ENCODE results near the gene CNTNAP5.

CNTNAP5 gene

DNA sequence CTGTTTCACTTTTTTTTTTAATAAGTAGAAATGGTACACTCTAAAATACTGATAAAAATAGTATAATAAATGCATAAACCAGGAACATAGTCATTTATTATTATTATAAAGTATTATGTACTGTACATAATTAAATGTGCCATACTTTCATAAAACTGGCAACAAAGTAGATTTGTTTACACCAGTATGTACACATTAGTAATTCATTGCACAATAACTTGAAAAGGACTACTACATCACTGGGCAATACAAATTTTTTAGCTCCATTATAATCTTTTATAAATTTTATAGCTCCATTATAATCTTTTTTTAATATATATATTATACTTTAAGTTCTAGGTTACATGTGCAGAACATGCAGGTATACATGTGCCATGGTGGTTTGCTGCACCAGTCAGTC is 636.5 kb downstream of the CNTNAP5 start:
- ChIA-PET POLR2A (no interaction called here), CTCF (no interaction called here)
- no peak for DNase-seq (ENCODE audit: extremely low spot score)
- TF ChIP-seq ELF4 (IDR thresholded peaks at IDR 0.05), result no peak
- TF ChIP-seq TARDBP (IDR thresholded peaks at IDR 0.05), result no peak
- no peak for TF ChIP-seq BHLHE40 (IDR thresholded peaks at IDR 0.05; ENCODE audit: borderline replicate concordance)
- TF ChIP-seq L3MBTL2 (conservative IDR thresholded peaks at IDR 0.05), result no peak
- TF ChIP-seq CTBP1 (IDR thresholded peaks at IDR 0.05; ENCODE audit: borderline replicate concordance), result no peak
- no peak for TF ChIP-seq SP1 (IDR thresholded peaks at IDR 0.05)
- TF ChIP-seq, protein P1, sequence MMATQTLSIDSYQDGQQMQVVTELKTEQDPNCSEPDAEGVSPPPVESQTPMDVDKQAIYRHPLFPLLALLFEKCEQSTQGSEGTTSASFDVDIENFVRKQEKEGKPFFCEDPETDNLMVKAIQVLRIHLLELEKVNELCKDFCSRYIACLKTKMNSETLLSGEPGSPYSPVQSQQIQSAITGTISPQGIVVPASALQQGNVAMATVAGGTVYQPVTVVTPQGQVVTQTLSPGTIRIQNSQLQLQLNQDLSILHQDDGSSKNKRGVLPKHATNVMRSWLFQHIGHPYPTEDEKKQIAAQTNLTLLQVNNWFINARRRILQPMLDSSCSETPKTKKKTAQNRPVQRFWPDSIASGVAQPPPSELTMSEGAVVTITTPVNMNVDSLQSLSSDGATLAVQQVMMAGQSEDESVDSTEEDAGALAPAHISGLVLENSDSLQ (IDR thresholded peaks at IDR 0.05), result no peak
- no peak for TF ChIP-seq HDGF (IDR thresholded peaks at IDR 0.05; ENCODE audit: borderline replicate concordance)
- TF ChIP-seq NFRKB (IDR thresholded peaks at IDR 0.05), result no peak

DNA sequence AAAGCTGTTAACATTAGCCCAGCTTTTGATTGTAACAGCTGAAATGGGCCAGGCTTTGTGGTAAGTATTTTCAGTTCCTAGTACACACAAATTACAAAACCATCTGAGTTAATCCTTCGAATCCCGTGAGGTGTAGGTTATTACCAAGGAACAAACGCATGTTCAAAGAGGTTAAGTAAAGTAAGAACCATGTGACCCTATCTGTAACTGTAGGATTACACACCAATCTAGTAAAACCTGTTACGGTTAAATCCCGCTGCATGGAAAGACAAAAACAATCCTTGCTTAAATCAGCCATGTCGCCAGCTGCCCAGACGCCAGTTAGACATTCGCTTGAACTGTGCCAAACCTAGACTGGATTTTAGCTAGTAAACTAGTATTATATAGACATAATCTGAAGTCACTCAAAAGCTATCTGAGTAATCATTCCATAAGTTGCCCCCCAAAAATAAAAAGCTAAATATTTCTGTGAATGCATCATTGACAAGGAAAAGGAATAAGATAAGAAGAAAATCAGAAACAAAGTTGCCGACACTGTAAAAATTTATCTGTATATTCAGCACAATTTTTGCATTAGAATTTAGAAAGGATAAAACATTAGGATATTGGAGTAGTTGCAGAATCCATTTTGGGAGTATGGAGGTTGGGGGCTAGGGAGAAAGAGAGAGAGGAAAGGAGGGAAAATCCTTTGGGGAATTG is 638.0 kb downstream of the CNTNAP5 start:
- DNase-seq (ENCODE audit: extremely low spot score), result no peak
- ChIA-PET POLR2A (no interaction called here), CTCF (no interaction called here)
- TF ChIP-seq, protein P1 (IDR thresholded peaks at IDR 0.05), result no peak
- TF ChIP-seq TARDBP (IDR thresholded peaks at IDR 0.05) (no peak), NFRKB (IDR thresholded peaks at IDR 0.05) (no peak), CTBP1 (IDR thresholded peaks at IDR 0.05; ENCODE audit: borderline replicate concordance) (no peak), L3MBTL2 (conservative IDR thresholded peaks at IDR 0.05) (no peak), HDGF (IDR thresholded peaks at IDR 0.05; ENCODE audit: borderline replicate concordance) (no peak), FOXK2 (IDR thresholded peaks at IDR 0.05) (no peak), SUZ12 (IDR thresholded peaks at IDR 0.05) (no peak), ARNT (IDR thresholded peaks at IDR 0.05) (no peak), SP1 (IDR thresholded peaks at IDR 0.05) (no peak), FOXM1 (IDR thresholded peaks at IDR 0.05; ENCODE audit: borderline replicate concordance) (no peak), BHLHE40 (IDR thresholded peaks at IDR 0.05; ENCODE audit: borderline replicate concordance) (no peak), ZNF384 (IDR thresholded peaks at IDR 0.05) (no peak), FOXA1 (IDR thresholded peaks at IDR 0.05) (no peak), LEF1 (IDR thresholded peaks at IDR 0.05; ENCODE audit: borderline replicate concordance) (no peak), ELF4 (IDR thresholded peaks at IDR 0.05) (no peak)

DNA sequence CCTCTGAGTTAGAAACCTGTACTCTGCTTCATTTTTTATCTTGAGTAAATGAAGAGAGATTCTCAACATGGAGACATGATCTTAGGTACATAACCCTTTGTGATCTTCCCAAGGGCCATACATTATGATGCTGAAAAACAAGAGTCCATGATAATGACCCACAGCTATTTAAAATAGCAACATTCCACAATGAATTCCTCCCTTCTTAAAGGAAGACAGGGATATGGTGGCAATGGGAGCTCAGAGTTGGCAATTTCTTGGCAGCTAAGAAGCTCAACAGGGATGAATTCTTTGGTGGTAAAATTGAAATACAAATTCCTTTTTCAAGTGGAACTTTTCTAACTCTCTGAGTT is 638.5 kb downstream of the CNTNAP5 start:
- TF ChIP-seq LEF1 (IDR thresholded peaks at IDR 0.05; ENCODE audit: borderline replicate concordance) (no peak), FOXM1 (IDR thresholded peaks at IDR 0.05; ENCODE audit: borderline replicate concordance) (no peak), SP1 (IDR thresholded peaks at IDR 0.05) (no peak), ZNF384 (IDR thresholded peaks at IDR 0.05) (no peak), ELF4 (IDR thresholded peaks at IDR 0.05) (no peak)
- CTCF ChIA-PET, result no interaction called here
- POLR2A ChIA-PET, result no interaction called here
- no peak for DNase-seq (ENCODE audit: extremely low spot score)

DNA sequence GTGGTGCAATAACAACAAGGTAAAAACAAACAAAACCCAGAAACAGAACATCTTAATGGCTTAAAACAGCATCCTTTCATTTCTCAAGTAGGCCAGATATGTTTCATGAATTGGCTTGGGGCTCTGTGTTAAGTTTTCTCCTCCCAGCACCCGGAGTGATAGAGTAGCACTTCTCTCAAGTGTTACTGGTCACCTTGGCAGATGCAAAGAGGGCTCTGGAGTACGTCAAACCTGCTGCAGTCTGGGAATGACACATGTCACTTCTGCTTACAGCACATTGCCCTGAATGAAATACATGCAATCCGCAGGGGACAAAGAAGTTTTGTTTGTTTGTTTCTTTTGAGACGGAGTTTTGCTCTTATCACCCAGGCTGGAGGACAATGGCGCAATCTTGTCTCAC is 639.3 kb downstream of the CNTNAP5 start:
- POLR2A ChIA-PET, result no interaction called here

DNA sequence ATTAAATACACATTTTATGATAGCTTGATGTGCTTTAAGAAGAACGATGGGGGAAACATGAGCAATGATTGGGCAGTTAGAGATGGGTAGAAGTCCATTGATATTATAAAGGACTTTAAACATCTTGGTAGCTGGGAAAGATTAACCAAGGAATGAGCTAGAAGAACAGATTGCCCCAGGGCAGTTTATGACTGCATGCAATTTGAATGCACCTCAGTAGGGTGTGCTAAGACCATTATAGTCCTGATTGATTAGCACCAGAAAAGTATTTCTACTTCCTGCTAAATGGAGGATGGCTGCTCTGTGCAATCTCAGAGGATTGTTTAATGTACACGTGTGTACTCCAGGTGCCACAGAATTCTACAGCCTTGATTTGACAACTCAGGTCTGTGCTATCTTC is 641.9 kb downstream of the CNTNAP5 start:
- ChIA-PET CTCF (no interaction called here), POLR2A (no interaction called here)
- TF ChIP-seq HDGF (IDR thresholded peaks at IDR 0.05; ENCODE audit: borderline replicate concordance) (no peak), NFRKB (IDR thresholded peaks at IDR 0.05) (no peak), LEF1 (IDR thresholded peaks at IDR 0.05; ENCODE audit: borderline replicate concordance) (no peak), ZNF384 (IDR thresholded peaks at IDR 0.05) (no peak), CTBP1 (IDR thresholded peaks at IDR 0.05; ENCODE audit: borderline replicate concordance) (no peak), FOXA1 (IDR thresholded peaks at IDR 0.05) (no peak), TARDBP (IDR thresholded peaks at IDR 0.05) (no peak), BHLHE40 (IDR thresholded peaks at IDR 0.05; ENCODE audit: borderline replicate concordance) (no peak), SP1 (IDR thresholded peaks at IDR 0.05) (no peak), L3MBTL2 (conservative IDR thresholded peaks at IDR 0.05) (no peak)
- no peak for DNase-seq (ENCODE audit: extremely low spot score)

More for the DNA sequence above, 639.3 kb downstream of the CNTNAP5 start:
- TF ChIP-seq SP1 (IDR thresholded peaks at IDR 0.05) (no peak), FOXM1 (IDR thresholded peaks at IDR 0.05; ENCODE audit: borderline replicate concordance) (no peak), FOXA1 (IDR thresholded peaks at IDR 0.05) (no peak), ZNF384 (IDR thresholded peaks at IDR 0.05) (no peak), FOXK2 (IDR thresholded peaks at IDR 0.05) (no peak), SUZ12 (IDR thresholded peaks at IDR 0.05) (no peak), CTBP1 (IDR thresholded peaks at IDR 0.05; ENCODE audit: borderline replicate concordance) (no peak), ARNT (IDR thresholded peaks at IDR 0.05) (no peak), L3MBTL2 (conservative IDR thresholded peaks at IDR 0.05) (no peak), TARDBP (IDR thresholded peaks at IDR 0.05) (no peak), BHLHE40 (IDR thresholded peaks at IDR 0.05; ENCODE audit: borderline replicate concordance) (no peak), HDGF (IDR thresholded peaks at IDR 0.05; ENCODE audit: borderline replicate concordance) (no peak), NFRKB (IDR thresholded peaks at IDR 0.05) (no peak), LEF1 (IDR thresholded peaks at IDR 0.05; ENCODE audit: borderline replicate concordance) (no peak), ELF4 (IDR thresholded peaks at IDR 0.05) (no peak)
- TF ChIP-seq, protein P1 (IDR thresholded peaks at IDR 0.05), result no peak
- DNase-seq (ENCODE audit: extremely low spot score), result no peak
- CTCF ChIA-PET, result no interaction called here

DNA sequence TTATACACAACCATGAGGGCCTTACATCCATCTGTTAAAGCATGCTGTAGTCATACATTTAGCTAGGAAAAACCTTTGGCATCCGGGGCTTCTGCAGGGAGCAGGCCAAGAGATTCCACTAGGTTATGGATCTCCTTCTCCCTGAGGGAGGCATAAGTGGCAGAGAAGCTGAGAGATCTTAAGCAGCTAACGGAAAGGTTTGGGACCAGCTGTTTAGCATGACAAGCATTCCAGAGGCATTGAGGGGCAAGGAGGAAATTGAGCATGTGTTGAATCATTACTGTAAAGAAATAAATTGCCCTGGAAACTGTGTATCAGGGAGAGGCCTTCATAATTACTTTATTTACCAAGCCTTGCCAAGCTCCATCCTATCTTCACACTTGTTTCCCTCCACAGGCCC is 643.1 kb downstream of the CNTNAP5 start:
- no peak for DNase-seq (ENCODE audit: extremely low spot score)
- POLR2A ChIA-PET, result no interaction called here

More for the DNA sequence above, 643.1 kb downstream of the CNTNAP5 start:
- CTCF ChIA-PET, result no interaction called here
- TF ChIP-seq HDGF (IDR thresholded peaks at IDR 0.05; ENCODE audit: borderline replicate concordance) (no peak), ARNT (IDR thresholded peaks at IDR 0.05) (no peak), ZNF384 (IDR thresholded peaks at IDR 0.05) (no peak), CTBP1 (IDR thresholded peaks at IDR 0.05; ENCODE audit: borderline replicate concordance) (no peak), NFRKB (IDR thresholded peaks at IDR 0.05) (no peak)
- TF ChIP-seq, protein P1 (IDR thresholded peaks at IDR 0.05), result no peak

All from HEK293T (cell line).